Body of pancreas (tissue), 4 donors: ENCODE measurements around the gene ZCCHC3. TPM values are rescaled to one million over a fixed set of nuclear protein-coding genes. Genes with fewer than 3 reads are reported as not detected.

Experiments used
- ATAC-seq: fragments of 150-250 bp; one replicate; pipeline ENCODE4 v1.9.1; 2016
- DNase-seq, 4 donors: peaks; one replicate each; pipeline ENCODE4 v3.0.0-alpha.2; 2019
- H3K27ac ChIP-seq, 4 donors: fragments of 200-600 bp; sonication (generic); 1 replicate in 3 of 4; 2 replicates in 1 of 4; pipeline versions ENCODE4 v1.5.1 to v1.6.1; 2016 to 2019; ENCODE audit warnings: mild to moderate bottlenecking in 1 of 4, mixed read lengths in 1 of 4, moderate library complexity in 1 of 4
- H3K27me3 ChIP-seq, 2 donors: fragments of 200-600 bp; sonication (generic); one replicate each; pipeline ENCODE4 v1.6.0; 2016; ENCODE audit warnings: mild to moderate bottlenecking in 1 of 2
- H3K36me3 ChIP-seq, 2 donors: fragments of 200-600 bp; sonication (generic); replicated peaks in 1 of 2; 2 replicates each; pipeline ENCODE4 v1.5.1; 2016; ENCODE audit warnings: low read depth in 2 of 2; ENCODE audit not compliant: insufficient read depth in 1 of 2
- H3K4me1 ChIP-seq: fragments of 200-600 bp; sonication (generic); one replicate; pipeline ENCODE4 v1.6.0; 2016
- H3K4me3 ChIP-seq, 2 donors: fragments of 200-600 bp; sonication (generic); 1 replicate in 1 of 2; 2 replicates in 1 of 2; pipeline ENCODE4 v1.5.1; 2016 to 2019
- H3K9me3 ChIP-seq, 3 donors: fragments of 200-600 bp; sonication (generic); 1 replicate in 2 of 3; 2 replicates in 1 of 3; pipeline ENCODE4 v1.5.1; 2016
- POLR2A ChIP-seq, 3 donors: fragments of 450-650 bp; IDR thresholded peaks; one replicate each; pipeline ENCODE4 v1.6.1; 2016; ENCODE audit warnings: antibody characterized with exemption in 3 of 3, mild to moderate bottlenecking in 2 of 3
- WGBS, 2 donors: methylation state at CpG; one replicate each; pipeline ENCODE4 v1.1.5; 2017; 5-methylcytosine and 5-hydroxymethylcytosine counted together
- intact Hi-C: fragments of 100-400 bp; cut with DNase I; formaldehyde crosslinking; loops from one replicate; pipeline ENCODE4 v1.15.1; 2023
- total RNA-seq, 2 donors: library from RNA; depleted of rRNA; stranded (reverse); fragments of >200 nt; gene quantifications; one replicate each; pipeline ENCODE4 v1.1.0, GENCODE V29; 2016
- TF ChIP-seq, protein P1 (sequence below), 7 experiments: fragments of 450-650 bp in 4 of 7; fragments of 200-600 bp in 3 of 7; sonication (generic) in 3 of 7; IDR thresholded peaks; one replicate each; pipeline ENCODE4 v1.5.1; 2016 to 2019; ENCODE audit warnings: antibody characterized with exemption in 7 of 7

The ZCCHC3 gene
- total RNA-seq, 2 donors from 2014 or later, result 12.2 to 16.5 TPM

DNA sequence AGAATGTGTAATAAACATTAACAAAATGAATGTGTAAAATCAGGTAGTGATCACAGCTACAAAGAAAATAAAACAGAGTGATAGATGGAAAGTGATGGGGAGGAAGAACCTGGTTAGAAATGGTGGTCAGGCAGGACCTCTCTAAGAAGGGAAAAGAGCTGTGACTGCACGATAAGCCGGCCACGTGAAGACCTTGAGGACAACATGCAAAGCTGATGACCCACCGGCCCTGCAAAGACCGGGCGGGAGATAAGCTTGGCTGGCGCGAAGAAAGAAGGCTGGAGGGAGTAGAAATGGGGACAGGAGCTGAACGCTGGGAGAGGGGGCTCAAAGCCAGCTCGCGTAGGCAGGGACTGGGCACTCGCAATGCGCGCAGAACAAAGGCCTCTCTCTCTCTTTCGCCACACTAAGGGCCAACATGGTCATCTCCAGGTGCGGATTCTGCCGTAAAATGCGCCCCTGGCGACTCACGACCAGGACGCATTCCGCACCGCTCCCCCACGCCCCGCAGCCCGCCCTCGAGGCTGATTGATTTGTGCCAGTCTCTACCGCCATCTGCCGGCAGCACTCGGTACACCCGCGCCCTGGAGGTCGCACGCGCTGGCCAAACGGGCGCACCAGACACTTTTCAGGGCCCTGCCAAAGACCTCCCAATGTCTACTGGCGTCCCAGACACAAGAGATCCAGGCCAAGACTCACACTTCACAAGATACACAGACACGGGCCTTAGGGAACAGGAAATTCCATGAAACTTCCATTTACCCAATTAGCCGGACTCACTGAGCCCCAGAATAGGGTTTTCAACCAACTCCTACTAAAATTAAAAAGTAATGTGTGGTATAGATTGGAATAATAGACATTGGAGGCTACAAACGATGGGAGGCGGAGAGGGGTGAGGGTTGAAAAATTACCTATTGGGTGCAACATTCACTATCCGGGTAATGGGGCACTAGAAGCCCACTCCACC lies 30.5 kb upstream of the ZCCHC3 start:
- H3K4me1 ChIP-seq, result peaks cover 8% of the 10 kb centered on the region
- no peak overlapping the region for H3K27ac ChIP-seq
- H3K9me3 ChIP-seq, result no peaks in the 10 kb centered on the region
- TF ChIP-seq POLR2A (IDR thresholded peaks at IDR 0.05), result peak in 1 of 3 donors; percentile 36
- TF ChIP-seq, protein P1, sequence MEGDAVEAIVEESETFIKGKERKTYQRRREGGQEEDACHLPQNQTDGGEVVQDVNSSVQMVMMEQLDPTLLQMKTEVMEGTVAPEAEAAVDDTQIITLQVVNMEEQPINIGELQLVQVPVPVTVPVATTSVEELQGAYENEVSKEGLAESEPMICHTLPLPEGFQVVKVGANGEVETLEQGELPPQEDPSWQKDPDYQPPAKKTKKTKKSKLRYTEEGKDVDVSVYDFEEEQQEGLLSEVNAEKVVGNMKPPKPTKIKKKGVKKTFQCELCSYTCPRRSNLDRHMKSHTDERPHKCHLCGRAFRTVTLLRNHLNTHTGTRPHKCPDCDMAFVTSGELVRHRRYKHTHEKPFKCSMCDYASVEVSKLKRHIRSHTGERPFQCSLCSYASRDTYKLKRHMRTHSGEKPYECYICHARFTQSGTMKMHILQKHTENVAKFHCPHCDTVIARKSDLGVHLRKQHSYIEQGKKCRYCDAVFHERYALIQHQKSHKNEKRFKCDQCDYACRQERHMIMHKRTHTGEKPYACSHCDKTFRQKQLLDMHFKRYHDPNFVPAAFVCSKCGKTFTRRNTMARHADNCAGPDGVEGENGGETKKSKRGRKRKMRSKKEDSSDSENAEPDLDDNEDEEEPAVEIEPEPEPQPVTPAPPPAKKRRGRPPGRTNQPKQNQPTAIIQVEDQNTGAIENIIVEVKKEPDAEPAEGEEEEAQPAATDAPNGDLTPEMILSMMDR (IDR thresholded peaks at IDR 0.05), result peak; percentile 92 to 97 (median 94)
- H3K4me3 ChIP-seq, result no peak overlapping the region
- 6 to 7% methylated on average over 39 to 43 of the region's 43 CpGs for WGBS, 2 donors
- DNase-seq, result peak; percentile 89 to 91 (median 90)
- intact Hi-C loops, result no loop called here
- no peaks in the 10 kb centered on the region for H3K27me3 ChIP-seq
- ATAC-seq, result peak; percentile 95
- no peaks in the 10 kb centered on the region for H3K36me3 ChIP-seq

DNA sequence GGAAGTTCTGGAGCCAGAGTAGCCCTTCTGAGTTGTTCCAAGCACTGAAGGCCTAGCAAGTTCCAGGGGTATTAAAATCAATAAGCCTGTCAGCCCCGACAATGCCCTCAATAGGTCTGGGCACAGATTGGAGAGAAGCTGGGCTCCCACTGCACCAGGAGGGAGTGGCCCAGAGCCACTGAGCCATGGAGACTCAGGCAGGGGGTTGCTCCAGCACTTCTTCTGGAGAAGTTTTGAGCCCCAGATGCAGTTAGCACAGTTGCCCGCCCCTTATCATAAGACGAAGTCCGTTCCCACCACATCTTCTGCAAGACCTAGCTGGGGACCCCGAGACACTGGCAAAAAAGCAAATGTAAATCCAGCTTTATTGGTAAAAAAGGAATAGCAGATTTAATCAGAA lies 26.9 kb upstream of the ZCCHC3 start:
- Histone ChIP-seq H3K27ac (no peak overlapping the region), H3K4me3 (no peak overlapping the region), H3K9me3 (no peaks in the 10 kb centered on the region), H3K27me3 (no peaks in the 10 kb centered on the region), H3K4me1 (peaks cover 8% of the 10 kb centered on the region), H3K36me3 (no peaks in the 10 kb centered on the region)
- no peak for DNase-seq
- ATAC-seq, result no peak
- 74 to 81% methylated on average over 5 of the region's 5 CpGs for WGBS, 2 donors
- intact Hi-C loops, result no loop called here
- no peak for TF ChIP-seq POLR2A (IDR thresholded peaks at IDR 0.05)
- TF ChIP-seq, protein P1 (IDR thresholded peaks at IDR 0.05), result no peak

DNA sequence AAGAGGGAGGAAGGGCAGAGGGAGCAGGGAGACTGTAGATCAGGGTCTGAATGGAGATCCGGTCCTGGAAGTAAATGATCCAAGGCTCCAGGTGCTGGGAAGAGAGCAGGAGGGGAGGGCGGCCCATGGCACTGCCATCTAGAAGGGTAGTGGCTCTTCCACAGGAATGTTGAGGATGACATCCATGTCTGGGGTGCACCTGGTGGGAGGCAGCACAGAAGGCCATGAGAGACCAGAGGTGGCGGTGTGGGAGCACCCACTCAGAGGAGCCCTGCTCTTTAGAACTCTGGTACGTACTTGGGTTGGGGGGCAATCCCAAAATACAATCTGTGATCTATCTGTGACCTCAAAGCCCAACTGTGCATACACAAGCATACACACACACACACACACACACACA lies 26.3 kb upstream of the ZCCHC3 start:
- intact Hi-C loops, result no loop called here
- ATAC-seq (no peak), DNase-seq (no peak)
- no peaks in the 10 kb centered on the region for H3K36me3 ChIP-seq
- no peaks in the 10 kb centered on the region for H3K27me3 ChIP-seq
- 83 to 88% methylated on average over 4 of the region's 4 CpGs for WGBS, 2 donors
- H3K4me3 ChIP-seq, result no peak overlapping the region
- H3K9me3 ChIP-seq, result no peaks in the 10 kb centered on the region
- TF ChIP-seq POLR2A (IDR thresholded peaks at IDR 0.05), result no peak
- TF ChIP-seq, protein P1 (IDR thresholded peaks at IDR 0.05), result no peak
- no peak overlapping the region for H3K27ac ChIP-seq
- peaks cover 8% of the 10 kb centered on the region for H3K4me1 ChIP-seq

DNA sequence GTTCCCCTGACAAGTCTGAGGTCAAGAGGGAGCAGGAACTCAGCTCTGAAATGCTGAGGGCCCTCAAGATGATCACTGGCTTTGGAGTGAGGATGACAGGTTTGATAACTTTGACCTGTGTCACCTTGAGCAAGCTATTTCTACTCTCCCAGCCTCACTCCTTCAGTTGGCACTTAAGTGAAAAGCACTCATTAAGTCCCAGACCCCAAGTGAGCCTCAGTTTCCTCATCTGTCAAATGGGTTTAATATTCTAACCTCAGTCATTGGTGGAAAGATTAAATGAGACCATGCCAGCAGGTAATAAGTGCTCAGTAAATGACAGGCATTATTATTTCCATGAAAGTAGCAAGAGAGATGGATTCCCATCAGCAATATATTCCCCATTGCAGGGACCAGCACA lies 25.8 kb upstream of the ZCCHC3 start:
- intact Hi-C loops, result no loop called here
- H3K4me1 ChIP-seq, result peaks cover 8% of the 10 kb centered on the region
- DNase-seq, result no peak
- no peak overlapping the region for H3K27ac ChIP-seq
- H3K4me3 ChIP-seq, result no peak overlapping the region
- peaks cover 0 to under 1% of the 10 kb centered on the region in 2 donors for H3K36me3 ChIP-seq
- no peak for TF ChIP-seq POLR2A (IDR thresholded peaks at IDR 0.05)
- TF ChIP-seq, protein P1 (IDR thresholded peaks at IDR 0.05), result no peak
- H3K9me3 ChIP-seq, result no peaks in the 10 kb centered on the region
- no peaks in the 10 kb centered on the region for H3K27me3 ChIP-seq
- no peak for ATAC-seq
